Breast epithelium (tissue), 3 donors: ENCODE measurements around the gene TAS2R60.

Experiments
- CTCF ChIP-seq, 3 donors: fragments of 450-650 bp; IDR thresholded peaks; one replicate each; pipeline ENCODE4 v1.5.1; 2016 to 2017; ENCODE audit warnings: antibody characterized with exemption in 3 of 3, mild to moderate bottlenecking in 3 of 3, moderate library complexity in 3 of 3
- POLR2AphosphoS5 ChIP-seq, 3 donors: sonication (generic); formaldehyde crosslinking; IDR thresholded peaks; one replicate each; pipeline ENCODE4 v1.6.1; 2017; ENCODE audit warnings: antibody characterized with exemption in 3 of 3

- TF ChIP-seq POLR2AphosphoS5 (IDR thresholded peaks at IDR 0.05) (no peak), CTCF (IDR thresholded peaks at IDR 0.05) (peak in 2 of 3 donors; percentile 20 to 37)
These were observed 47.6 kb downstream of the TAS2R60 start for GRCh38 chr7:143490717-143491306.
